Activated CD4-positive, alpha-beta T cell treated with anti-CD3 and anti-CD28 coated beads, Interleukin-2, amount 50 U/mL, for 48 hours (primary cell): ENCODE data around the gene CFAP20DC.
A peak's percentile ranks its signal among the peaks of the same experiment; 100 is the strongest.
"Not testable (repeated sequence)": the region's sequence is repeated elsewhere in the genome, so short reads cannot be mapped to it uniquely, and the experiment has no call there.

ENCODE experiments used
- DNase-seq, 2 experiments: peaks; one replicate each; pipeline ENCODE4 v3.0.0-alpha.2; 2020

CFAP20DC gene

DNA sequence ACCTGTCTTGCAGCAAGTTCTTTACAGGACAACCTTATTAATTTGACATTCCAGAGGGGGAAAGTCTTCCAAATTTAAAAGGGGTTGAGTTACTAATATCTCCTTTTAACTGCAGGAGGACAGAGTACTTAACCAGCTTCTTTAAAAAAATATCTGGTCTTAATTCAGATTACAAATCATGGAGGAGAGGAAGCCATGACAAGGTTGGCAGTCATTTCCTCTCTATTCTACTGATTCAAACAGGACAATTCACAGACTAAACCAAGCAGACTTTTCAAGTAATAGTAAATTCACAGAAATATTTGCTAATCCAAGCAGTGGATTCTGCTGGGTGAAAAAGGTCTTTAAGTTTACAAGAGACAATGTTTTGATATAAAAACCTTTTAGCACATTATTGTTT lies 185.3 kb downstream of the CFAP20DC start:
- DNase-seq = no peak

DNA sequence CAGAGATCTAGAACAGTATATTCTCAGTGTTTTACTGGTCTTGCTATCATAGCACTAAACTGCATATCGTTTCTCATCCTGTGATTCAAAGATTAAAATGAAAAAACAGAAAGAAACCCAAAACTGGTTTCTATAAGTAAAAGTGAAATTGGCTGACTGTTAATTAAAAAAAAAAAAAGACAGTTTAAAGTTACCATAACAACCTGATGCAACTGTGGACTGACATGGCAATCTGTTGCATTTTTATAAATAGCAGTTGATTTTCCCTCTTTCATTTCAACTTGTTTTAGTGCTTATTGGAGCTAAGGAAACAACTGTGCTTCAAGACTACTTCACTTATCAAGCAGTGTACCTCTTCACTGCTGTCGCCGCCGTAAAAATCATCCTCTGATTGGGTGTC lies 186.6 kb downstream of the CFAP20DC start:
- DNase-seq = no peak

DNA sequence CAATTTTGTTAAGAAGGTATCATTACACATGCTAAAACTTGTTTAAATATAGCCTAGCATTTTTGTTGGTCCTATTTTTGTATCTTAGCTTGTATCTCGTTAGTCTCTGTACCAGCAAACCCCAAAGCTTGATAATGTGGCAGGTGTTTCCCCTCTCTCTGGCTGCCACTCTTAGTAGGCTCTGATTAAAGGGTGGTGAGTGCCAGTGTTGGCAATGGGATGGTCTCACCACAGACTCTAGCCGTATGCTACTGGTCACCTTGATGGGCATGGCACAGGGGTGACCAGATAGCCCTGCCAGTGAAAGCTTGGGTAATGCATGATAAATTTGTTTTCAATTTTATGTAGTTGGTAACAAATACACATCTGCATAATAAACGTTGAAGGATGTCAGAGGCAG lies 188.3 kb downstream of the CFAP20DC start:
- DNase-seq = no peak

DNA sequence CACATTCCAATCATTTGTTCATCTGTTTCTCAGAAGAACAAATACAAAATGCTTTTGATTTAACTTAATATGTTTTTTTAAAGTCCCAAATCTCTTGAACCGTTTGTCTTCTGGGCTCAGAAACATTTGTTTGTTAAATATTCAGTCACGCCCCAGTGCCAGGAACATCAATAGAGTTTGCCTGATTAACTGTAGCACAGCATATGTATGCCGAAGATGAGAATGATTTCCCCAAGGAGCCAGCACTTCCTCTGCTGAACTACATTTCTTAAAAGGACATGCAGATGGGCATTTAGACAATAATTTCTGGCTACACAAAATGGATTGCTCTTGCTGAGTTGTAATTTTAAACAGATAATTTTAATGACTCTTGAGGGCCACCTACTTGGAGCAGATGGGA lies 191.7 kb downstream of the CFAP20DC start:
- no peak for DNase-seq

DNA sequence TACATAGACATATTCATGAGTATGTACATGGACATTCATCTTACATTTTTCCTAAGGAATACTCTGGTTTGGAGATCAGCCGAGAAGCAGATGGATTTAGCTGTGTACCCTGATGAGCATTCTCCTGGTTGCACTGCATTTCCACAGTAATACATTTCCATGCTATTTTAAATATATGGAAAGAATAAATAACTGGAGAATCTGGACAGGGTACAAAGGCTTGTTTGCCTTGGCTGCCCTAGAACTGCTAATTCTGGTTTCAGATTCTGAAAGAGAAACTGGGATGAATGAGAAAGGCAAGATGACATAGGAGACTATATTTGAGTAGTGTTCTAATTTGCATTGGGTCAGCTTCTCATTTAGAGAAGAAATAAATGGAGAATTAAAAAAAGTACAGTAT lies 192.4 kb downstream of the CFAP20DC start:
- DNase-seq = no peak

DNA sequence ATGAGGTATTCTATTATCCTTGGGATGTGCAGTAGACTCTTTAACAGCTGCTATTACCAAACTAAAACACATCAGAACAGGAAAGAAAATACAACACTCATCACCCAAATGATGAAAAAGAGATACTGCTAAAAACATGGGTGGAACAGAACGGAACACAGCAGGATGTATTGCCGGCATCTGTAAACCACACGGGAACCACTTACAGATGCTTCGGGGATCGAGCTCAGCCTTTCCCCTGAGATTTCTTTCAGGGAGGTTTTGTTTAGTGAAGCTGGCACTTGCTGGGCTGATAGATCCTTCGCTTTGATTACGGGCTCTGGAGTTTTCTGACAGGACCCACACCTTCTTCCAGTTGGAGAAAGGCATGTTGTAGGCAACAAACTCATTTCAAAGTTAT lies 201.0 kb downstream of the CFAP20DC start:
- no peak for DNase-seq

DNA sequence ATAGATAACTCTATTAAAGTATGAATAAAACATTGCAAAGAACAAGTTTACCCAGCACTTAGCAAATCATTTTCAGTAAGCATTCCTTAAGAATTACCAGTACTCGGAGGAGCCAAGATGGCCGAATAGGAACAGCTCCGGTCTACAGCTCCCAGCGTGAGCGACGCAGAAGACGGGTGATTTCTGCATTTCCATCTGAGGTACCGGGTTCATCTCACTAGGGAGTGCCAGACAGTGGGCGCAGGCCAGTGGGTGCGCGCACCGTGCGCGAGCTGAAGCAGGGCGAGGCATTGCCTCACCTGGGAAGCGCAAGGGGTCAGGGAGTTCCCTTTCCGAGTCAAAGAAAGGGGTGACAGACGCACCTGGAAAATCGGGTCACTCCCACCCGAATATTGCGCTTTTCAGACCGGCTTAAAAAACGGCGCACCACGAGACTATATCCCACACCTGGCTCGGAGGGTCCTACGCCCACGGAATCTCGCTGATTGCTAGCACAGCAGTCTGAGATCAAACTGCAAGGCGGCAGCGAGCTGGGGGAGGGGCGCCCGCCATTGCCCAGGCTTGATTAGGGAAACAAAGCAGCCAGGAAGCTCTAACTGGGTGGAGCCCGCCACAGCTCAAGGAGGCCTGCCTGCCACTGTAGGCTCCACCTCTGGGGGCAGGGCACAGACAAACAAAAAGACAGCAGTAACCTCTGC lies 207.6 kb downstream of the CFAP20DC start:
- not testable (repeated sequence) for DNase-seq

DNA sequence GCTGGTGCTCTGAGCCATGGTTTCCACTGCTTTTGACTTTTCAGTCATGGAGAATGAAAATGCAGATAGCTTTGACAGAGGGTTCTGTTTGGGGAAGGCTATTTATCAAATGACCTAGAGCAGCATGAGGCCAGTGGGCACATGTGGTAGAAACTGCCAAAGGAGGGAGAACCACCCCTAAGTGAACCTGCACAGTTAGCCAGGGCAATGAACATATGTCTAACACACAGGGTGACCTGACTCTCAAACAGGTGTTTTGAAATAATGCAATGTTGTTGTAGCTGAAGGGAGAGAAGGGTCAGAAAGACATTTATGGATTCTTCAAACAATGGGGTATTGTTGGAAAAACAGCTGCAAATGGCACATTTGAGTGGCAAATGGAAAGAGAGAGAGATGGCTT lies 208.9 kb downstream of the CFAP20DC start:
- DNase-seq = no peak

DNA sequence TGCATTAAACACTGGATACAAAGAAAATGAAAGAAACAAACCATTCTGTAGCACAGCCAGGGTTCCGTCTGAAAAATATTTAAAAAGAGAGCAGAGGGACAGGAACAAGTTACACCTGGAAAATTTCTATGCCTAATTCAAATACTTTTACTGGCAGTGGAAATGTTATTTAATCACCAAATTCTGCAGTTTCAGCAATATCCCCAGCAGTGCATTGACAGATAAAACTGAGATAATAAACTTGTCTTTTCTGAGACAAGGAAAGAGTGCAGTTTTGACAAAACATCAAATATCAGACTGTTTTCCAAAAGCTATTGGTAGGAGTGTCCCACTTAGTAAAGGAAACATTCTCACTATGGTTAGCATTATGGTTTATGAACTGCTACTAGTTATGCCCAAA lies 209.9 kb downstream of the CFAP20DC start:
- no peak for DNase-seq

DNA sequence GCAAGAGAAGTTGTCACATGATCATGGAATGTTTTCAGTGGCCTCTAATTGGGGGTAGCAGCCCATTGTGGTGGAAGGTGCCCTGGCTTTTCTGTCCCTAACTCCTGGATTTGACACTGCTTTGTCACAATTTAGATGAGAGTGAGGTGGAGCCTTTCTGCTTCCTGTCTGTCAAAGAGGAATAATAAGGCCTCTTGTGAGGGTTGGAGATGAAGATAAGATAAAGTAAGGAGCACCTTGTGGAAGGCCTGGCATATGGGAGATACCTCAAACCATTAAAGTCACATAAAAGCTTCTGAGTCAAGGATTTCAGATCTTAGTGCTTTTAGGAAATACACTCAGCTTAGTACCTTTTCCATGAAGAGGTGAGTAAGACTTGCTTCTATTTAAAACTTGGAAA lies 210.6 kb downstream of the CFAP20DC start:
- DNase-seq = no peak

DNA sequence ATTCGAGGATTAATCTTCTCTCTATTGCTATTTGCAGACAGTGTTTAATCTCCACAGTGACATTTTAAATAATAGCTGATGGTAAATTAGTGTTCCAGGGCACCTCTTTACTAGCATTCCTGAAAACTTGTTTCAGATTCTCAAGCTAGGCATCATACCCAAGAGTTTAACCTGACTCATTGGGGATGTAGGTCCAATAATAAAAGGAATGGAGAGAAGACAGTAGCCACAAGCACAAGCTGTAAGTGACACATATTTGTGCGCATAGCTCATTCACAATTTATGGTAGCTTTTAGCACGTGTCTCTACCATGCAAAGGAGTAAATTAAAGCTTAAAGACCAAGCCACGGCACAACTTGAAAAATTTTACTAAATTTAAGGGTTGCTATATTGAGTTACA lies 212.0 kb downstream of the CFAP20DC start:
- DNase-seq = no peak

DNA sequence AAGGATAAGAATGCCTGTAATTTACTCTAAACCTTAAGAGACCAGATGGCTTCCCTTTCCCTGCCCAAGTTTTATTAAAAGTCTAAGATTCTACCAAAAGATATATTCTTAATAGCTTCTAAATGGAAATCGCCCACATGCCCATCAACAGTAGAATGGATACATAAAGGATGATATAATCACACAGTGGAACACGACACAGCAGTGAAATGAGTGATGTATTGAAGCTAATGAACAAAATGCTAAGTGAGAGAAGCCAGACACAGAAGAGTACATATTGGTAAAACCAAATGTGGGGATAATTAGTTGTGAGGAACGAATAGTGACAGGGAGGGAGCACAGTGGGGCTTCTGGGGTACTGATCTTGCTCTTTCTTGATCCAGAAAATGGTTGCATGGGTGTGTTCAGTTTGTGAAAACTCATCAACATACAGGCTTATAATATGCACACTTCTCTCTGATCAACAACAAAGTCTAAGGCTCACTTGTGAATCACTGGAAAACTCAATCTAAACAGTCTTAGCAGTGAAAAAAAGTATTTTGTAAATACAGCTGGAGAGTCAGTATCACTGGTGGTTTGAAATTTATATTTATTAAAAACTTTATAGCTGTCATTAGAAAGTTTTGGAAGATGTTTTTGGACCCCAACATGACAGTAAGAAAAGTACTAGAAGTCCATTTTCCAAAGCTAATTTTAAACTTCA lies 212.5 kb downstream of the CFAP20DC start:
- no peak for DNase-seq

DNA sequence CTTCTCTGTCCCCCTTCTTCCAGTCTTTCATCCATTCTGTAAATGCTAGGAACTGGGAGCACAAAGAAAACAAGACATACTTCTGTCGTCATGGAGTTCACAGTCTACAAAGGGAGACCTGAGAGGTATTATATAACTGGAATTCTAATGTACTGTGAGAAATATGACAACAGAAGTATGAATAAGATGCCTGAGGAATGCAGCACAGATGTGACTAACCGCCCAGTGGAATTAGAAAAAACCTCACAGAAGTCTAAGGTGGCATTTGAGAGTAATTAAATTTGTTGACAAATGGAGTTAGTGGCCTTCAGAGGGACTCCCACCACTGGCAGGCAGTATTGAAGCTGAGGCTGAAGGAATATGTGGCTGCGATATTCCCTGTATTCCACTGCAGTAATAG lies 214.7 kb downstream of the CFAP20DC start:
- no peak for DNase-seq

DNA sequence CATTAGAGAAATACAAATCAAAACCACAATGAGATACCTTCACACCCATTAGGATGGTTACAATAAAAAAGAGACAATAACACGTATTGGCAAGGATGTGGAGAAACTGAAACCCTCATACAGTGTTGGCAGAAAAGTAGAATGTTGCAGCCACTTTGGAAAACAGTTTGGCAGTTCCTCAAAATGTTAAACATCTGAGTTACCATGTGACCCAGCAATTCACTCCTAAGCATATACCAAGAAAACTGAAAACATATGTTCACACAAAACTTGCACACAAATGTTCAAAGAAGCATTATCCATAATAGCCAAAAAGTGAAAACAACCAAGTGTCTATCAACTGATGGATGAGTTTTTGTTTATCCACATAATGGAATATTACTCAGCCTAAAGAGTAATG lies 216.3 kb downstream of the CFAP20DC start:
- no peak for DNase-seq

DNA sequence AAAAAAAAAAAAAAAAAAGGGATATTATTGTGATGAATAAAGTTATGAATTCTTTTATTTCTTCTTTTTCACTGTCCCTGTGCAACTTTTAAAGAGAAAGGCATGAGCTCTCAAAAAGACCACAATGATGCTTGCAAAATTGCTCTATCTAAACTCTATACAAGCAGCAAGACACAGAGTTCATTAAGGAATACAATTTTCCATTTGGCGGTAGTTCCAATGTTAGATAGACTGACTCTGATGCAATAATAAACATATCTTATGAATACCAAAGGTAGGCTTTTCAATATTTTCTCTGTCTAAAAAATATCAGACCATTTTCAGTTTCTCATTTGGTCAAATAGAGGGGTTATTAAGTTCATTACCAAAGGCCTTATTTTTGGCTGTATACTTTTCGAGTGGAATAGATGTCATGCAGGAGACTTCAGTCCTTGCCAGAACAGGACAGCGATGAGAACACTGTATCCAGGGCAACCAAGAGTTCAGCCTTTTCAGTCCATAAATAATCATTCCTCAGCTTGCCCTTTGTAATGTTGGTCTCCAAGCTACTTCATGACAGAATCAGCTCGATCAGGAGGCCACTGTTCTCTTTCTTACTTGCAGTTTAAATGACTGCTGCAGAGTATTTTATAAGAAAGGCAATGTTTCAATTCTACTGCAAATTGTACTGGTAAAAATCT lies 220.4 kb downstream of the CFAP20DC start:
- DNase-seq = no peak

DNA sequence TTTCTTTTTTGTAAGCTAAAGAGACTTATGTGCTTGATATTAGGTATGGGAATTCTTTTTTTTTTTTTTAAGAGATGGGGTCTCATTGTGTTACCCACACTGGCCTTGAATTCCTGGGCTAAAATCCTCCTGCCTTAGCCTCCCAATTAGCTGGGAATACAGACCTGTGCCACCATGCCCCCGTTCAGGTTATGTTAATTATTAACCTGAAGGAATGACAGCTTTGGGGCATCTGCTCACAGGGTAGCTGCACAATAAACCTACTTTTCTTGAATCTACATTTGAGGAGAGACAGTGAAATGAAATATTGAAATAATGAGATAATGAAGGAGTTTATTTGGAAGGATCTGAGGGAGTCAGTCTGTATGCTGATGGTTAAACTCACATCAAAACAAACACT lies 225.0 kb downstream of the CFAP20DC start:
- DNase-seq = no peak

DNA sequence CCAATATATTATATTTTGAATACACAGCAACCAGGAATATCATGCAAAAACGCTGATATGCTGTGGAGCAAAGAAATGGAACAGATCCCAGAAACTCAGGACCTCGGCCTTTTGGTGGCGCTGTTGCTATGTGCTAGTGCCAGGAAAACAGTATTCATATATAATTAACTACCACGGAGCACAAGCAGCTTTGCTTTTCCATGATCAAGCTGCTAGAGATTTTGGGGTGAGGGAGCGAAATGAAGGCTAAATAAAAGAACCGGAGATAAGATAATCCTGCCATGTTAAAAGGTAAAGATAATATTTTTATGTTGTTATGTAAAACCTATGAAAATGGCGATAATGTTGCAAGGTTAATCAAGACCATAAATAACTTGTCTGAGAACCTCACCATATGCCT lies 225.5 kb downstream of the CFAP20DC start:
- DNase-seq = peak; percentile 44 to 48

DNA sequence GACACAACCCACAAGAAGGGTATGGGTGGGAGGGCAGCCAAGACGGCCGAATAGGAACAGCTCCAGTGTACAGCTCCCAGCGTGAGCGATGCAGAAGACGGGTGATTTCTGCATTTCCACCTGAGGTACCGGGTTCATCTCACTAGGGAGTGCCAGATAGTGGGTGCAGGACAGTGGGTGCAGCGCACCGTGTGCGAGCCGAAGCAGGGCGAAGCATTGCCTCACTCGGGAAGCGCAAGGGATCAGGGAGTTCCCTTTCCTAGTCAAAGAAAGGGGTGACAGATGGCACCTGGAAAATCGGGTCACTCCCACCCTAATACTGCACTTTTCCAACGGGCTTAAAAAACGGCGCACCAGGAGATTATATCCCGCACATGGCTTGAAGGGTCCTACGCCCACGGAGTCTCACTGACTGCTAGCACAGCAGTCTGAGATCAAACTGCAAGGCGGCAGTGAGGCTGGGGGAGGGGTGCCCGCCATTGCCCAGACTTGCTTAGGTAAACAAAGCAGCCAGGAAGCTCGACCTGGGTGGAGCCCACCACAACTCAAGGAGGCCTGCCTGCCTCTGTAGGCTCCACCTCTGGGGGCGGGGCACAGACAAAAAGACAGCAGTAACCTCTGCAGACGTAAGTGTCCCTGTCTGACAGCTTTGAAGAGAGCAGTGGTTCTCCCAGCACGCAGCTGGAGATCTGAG lies 243.1 kb downstream of the CFAP20DC start:
- not testable (repeated sequence) for DNase-seq

DNA sequence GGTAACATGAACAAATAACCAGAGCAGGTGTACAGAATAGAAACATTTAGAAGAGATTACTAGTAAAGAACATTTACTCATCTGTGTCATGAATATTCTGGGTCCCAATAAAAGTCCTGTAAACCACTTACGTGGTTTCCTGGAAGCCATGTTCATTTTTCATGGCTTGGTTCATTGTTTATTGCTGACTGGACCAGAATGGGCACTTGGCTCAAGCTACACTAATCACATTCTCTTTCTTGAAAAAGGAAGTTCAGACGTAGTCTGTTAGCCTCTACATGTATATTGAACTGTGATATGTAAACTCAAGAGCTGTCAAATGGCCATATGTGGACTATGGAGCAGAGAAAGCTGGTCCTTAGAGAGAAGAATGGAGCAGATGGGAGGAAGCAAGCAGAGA lies 244.9 kb downstream of the CFAP20DC start:
- DNase-seq = no peak

DNA sequence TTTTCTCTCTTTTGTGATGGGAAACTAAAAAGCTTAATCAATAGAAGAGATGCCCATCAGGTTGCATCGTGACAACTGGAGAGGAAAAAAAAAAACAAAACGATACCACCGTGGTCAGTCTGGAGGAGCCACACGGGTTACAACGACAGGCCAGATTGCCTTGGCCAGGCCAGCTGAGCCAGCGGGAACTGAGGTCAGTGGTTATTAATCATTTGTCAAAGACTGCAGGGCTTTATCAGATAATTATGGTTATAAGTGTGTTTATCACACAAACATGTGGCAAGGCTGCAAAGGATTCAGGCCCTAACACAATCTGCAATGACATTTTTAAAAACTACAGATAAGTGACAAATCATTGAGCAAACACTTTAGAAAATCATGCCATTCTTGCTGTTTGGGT lies 248.3 kb downstream of the CFAP20DC start:
- DNase-seq = no peak

DNA sequence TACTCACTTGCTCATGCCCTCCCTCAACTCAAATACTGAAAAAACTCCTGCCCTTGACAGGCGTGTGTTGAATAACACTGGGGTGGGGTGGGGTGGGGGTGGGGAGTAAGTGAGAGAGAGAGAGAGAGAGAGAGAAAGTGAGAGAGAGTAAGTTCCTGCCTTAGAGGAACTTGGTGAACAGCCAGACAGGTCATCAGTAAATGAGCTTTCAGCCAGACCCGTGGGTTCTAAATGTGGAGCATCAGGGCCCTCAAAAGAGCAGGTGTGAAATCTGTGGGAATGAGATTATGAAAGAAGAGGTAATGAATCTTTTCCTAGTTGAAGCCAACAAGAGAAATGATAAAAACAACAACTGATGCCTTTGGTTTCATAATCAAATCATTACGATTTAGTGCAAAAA lies 248.9 kb downstream of the CFAP20DC start:
- DNase-seq = no peak

DNA sequence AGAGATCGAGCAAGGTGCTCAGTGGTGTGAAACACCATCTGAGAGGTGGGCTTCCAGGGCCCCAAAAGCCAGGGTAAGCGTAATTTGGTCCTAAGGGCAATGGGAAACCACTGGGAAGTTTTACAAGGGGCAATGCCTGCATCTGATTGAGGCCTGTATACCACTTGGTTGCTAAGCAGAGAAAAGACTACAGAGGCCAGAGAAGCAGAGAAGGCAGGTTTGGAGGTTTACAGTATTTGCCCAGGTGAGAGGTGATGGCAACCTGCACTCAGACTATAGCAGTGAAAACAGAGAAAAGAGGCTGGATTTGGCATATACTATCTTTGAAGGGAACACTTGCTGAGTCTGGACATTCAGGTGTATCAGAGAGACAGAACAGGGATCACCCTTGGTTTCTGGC lies 249.8 kb downstream of the CFAP20DC start:
- DNase-seq = no peak

DNA sequence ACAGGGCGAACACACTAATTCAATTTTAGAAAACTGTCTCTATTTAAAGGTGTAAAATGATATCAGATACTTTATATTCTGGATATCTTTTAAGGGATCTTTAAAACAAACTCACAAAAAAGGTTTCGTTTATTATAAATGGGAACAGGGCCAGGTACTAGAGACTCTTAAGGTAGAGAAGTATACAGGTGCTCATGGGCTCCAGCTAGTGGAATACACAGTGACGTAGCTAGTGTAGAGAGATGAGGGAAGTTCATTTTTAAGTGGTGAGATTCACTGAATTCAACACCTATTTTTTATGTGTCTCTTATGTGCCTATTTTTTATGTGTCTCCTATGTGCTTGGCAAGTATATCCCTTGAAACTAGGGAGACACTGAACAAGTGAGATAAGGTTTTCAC lies 250.6 kb downstream of the CFAP20DC start:
- DNase-seq = no peak

DNA sequence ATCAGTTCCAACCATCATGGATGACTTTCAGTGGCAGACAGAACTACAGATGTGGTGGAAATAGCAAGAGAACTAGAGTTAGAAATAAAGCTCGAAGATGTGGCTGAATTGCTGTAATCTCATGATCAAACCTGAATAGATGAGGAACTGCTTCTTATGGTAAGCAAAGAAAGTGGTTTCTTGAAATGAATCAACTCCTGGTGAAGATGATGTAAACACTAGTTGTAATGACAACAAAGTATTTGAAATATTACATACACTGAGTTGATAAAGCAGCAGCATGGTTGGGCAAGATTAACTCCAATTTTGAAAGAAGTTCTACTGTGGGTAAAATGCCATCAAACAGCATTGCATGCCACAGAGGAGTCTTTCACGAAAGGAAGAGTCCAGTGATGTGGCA lies 251.5 kb downstream of the CFAP20DC start:
- no peak for DNase-seq
